Activated CD8-positive, alpha-beta memory T cell treated with anti-CD3 and anti-CD28 coated beads, Interleukin-2, amount 10 ng/mL, durations not matched to agents 7 days and 5 days (primary cell): ENCODE results near the gene TOMM40. TPM values are rescaled to one million over a fixed set of nuclear protein-coding genes. Genes with fewer than 3 reads are reported as not detected.
"Not testable (repeated sequence)": the region's sequence is repeated elsewhere in the genome, so short reads cannot be mapped to it uniquely, and the experiment has no call there.

Experiments used
- ATAC-seq: fragments of 150-1000 bp; cut with Tn5 transposase; one replicate; pipeline ENCODE4 v1.10.0; 2021; ENCODE audit warnings: moderate library complexity
- CTCF ChIA-PET: fragments of 350-600 bp; sonication (Branson Sonifier 250); formaldehyde crosslinking; loops from one replicate; lab custom pipeline; 2021; ENCODE audit warnings: antibody characterized with exemption; lab: Charles Lee
- DNase-seq: peaks from one replicate; pipeline ENCODE4 v3.0.0-alpha.2; 2020
- H3K27ac Mint-ChIP-seq: one replicate; pipeline ENCODE4 v1.8.0; 2021; ENCODE audit warnings: mild to moderate bottlenecking, mixed read lengths
- H3K27me3 Mint-ChIP-seq: one replicate; pipeline ENCODE4 v1.8.0; 2021; ENCODE audit warnings: mixed read lengths
- H3K36me3 Mint-ChIP-seq: one replicate; pipeline ENCODE4 v1.8.0; 2021; ENCODE audit warnings: mild to moderate bottlenecking, mixed read lengths
- H3K4me1 Mint-ChIP-seq: one replicate; pipeline ENCODE4 v1.8.0; 2021; ENCODE audit warnings: mixed read lengths
- H3K4me3 Mint-ChIP-seq: one replicate; pipeline ENCODE4 v1.8.0; 2021; ENCODE audit warnings: mild to moderate bottlenecking, moderate library complexity, mixed read lengths
- H3K9me3 Mint-ChIP-seq: one replicate; pipeline ENCODE4 v1.8.0; 2022; ENCODE audit warnings: low read depth, mixed read lengths
- total RNA-seq, 2 experiments: library from RNA; stranded (reverse); gene quantifications; one replicate each; pipeline ENCODE4 v1.2.3, GENCODE V29; 2021

Gene TOMM40
- total RNA-seq, 2 experiments from 2014 or later, result 66.9 to 103 TPM

DNA sequence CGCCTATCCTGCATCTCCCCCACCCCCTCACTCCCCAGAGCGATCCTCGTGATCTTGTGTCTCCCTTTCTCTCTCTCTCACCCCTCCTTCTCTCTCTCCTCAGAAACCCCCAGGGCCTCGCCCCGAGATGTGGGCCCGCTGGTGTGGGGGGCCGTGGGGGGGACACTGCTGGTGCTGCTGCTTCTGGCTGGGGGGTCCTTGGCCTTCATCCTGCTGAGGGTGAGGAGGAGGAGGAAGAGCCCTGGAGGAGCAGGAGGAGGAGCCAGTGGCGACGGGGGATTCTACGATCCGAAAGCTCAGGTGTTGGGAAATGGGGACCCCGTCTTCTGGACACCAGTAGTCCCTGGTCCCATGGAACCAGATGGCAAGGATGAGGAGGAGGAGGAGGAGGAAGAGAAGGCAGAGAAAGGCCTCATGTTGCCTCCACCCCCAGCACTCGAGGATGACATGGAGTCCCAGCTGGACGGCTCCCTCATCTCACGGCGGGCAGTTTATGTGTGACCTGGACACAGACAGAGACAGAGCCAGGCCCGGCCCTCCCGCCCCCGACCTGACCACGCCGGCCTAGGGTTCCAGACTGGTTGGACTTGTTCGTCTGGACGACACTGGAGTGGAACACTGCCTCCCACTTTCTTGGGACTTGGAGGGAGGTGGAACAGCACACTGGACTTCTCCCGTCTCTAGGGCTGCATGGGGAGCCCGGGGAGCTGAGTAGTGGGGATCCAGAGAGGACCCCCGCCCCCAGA is 12.8 kb upstream of the TOMM40 start:
- Mint-ChIP-seq H3K4me3 (no peak overlapping the region), H3K27ac (no peak overlapping the region), H3K9me3 (no peaks in the 10 kb centered on the region), H3K27me3 (no peaks in the 10 kb centered on the region), H3K36me3 (no peaks in the 10 kb centered on the region), H3K4me1 (peaks cover 3% of the 10 kb centered on the region)
- DNase-seq, result no peak
- ATAC-seq, result no peak
- CTCF ChIA-PET, result interaction anchor here (0.6 kb wide), 1 partner anchor 423 kb away, joined by 4 read pairs; no protein-coding TSS in a partner anchor

- no peak overlapping the region for H3K4me3 Mint-ChIP-seq
- no peak for ATAC-seq
- no peaks in the 10 kb centered on the region for H3K27me3 Mint-ChIP-seq
- H3K4me1 Mint-ChIP-seq, result peaks cover 3% of the 10 kb centered on the region
- DNase-seq, result no peak
- no peaks in the 10 kb centered on the region for H3K36me3 Mint-ChIP-seq
- H3K27ac Mint-ChIP-seq, result no peak overlapping the region
- H3K9me3 Mint-ChIP-seq, result no peaks in the 10 kb centered on the region
- CTCF ChIA-PET, result interaction anchor here (0.6 kb wide), 1 partner anchor 422 kb away, joined by 4 read pairs; no protein-coding TSS in a partner anchor
Measured at GRCh38 chr19:44879309-44880065, 11.6 kb upstream of the TOMM40 start.

GRCh38 chr19:44882063-44882462 is 9.0 kb upstream of the TOMM40 start:
- peaks cover 3% of the 10 kb centered on the region for H3K4me1 Mint-ChIP-seq
- CTCF ChIA-PET, result no interaction called here
- DNase-seq (no peak), ATAC-seq (no peak)
- H3K4me3 Mint-ChIP-seq, result no peak overlapping the region
- H3K27me3 Mint-ChIP-seq, result no peaks in the 10 kb centered on the region
- H3K36me3 Mint-ChIP-seq, result no peaks in the 10 kb centered on the region
- no peaks in the 10 kb centered on the region for H3K9me3 Mint-ChIP-seq
- H3K27ac Mint-ChIP-seq, result no peak overlapping the region

GRCh38 chr19:44882619-44883397 is 8.2 kb upstream of the TOMM40 start:
- not testable (repeated sequence) for H3K4me3 Mint-ChIP-seq, H3K9me3 Mint-ChIP-seq, H3K36me3 Mint-ChIP-seq, H3K4me1 Mint-ChIP-seq, DNase-seq, H3K27ac Mint-ChIP-seq, ATAC-seq, H3K27me3 Mint-ChIP-seq
- CTCF ChIA-PET, result interaction anchor here (0.7 kb wide), 1 partner anchor 63 kb away, joined by 3 read pairs; no protein-coding TSS in a partner anchor

GRCh38 chr19:44883922-44884321 is 7.1 kb upstream of the TOMM40 start:
- Mint-ChIP-seq H3K36me3 (no peaks in the 10 kb centered on the region), H3K4me3 (no peak overlapping the region), H3K27me3 (no peaks in the 10 kb centered on the region), H3K27ac (no peak overlapping the region), H3K4me1 (peaks cover under 1% of the 10 kb centered on the region), H3K9me3 (no peaks in the 10 kb centered on the region)
- ATAC-seq, result no peak
- CTCF ChIA-PET, result interaction anchor here (1.4 kb wide), 1 partner anchor 21 kb away, joined by 3 read pairs; no protein-coding TSS in a partner anchor
- DNase-seq, result no peak

GRCh38 chr19:44884566-44884965 is 6.5 kb upstream of the TOMM40 start:
- H3K4me3 Mint-ChIP-seq, result no peak overlapping the region

DNA sequence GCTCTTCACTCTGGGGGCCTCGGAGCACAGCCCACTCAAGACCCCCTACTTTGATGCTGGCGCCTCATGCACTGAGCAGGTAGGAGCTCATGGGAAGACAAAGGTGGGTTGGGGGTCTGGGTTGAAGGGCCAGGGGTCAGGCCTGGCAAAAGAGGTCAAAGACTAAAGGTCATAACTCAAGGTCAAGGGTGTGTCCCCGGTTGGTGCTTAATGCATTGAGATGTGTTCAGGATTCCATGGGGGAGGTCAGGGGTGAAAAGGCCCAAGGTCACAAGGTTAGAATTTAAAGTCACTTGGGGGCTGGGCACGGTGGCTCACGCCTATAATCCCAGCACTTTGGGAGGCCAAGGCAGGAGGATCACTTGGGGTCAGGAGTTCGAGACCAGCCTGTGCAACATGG is 4.9 kb upstream of the TOMM40 start:
- ATAC-seq (no peak), DNase-seq (no peak)
- H3K4me1 Mint-ChIP-seq, result peaks cover 10% of the 10 kb centered on the region
- H3K4me3 Mint-ChIP-seq, result no peak overlapping the region
- H3K27ac Mint-ChIP-seq, result no peak overlapping the region
- CTCF ChIA-PET, result no interaction called here
- no peaks in the 10 kb centered on the region for H3K27me3 Mint-ChIP-seq
- no peaks in the 10 kb centered on the region for H3K9me3 Mint-ChIP-seq
- H3K36me3 Mint-ChIP-seq, result peaks cover 2% of the 10 kb centered on the region

More at GRCh38 chr19:44884566-44884965, 6.5 kb upstream of the TOMM40 start:
- no peak for ATAC-seq
- Mint-ChIP-seq H3K36me3 (no peaks in the 10 kb centered on the region), H3K9me3 (no peaks in the 10 kb centered on the region), H3K27ac (no peak overlapping the region), H3K27me3 (no peaks in the 10 kb centered on the region), H3K4me1 (peaks cover 4% of the 10 kb centered on the region)
- CTCF ChIA-PET, result interaction anchor here (1.4 kb wide), 1 partner anchor 20 kb away, joined by 3 read pairs; no protein-coding TSS in a partner anchor
- no peak for DNase-seq

DNA sequence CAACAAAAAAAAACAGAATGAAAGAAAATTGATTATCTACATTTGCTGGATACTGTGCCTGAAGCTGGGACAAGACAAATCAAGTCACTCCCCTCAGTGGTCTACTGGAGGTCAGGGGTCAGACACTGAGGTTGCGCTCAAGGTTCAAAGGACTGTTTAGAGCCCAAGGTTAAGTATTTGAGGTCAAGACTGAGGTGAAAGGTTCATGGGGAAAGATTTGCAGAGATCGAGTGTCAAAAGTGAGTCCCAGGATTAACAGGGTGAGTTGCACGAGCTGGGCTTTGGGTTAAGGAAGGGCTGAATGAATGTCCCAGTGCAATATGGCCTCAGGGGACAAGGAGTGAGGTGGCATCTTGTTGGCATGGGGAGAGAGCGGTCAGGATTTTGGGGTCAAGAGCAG is 3.4 kb upstream of the TOMM40 start:
- CTCF ChIA-PET, result no interaction called here
- H3K27me3 Mint-ChIP-seq, result no peaks in the 10 kb centered on the region

GRCh38 chr19:44888335-44888734 is 2.7 kb upstream of the TOMM40 start:
- H3K27ac Mint-ChIP-seq, ATAC-seq, H3K27me3 Mint-ChIP-seq, H3K9me3 Mint-ChIP-seq, H3K4me3 Mint-ChIP-seq, DNase-seq, CTCF ChIA-PET: not testable (repeated sequence)
- H3K36me3 Mint-ChIP-seq, result peaks cover 15% of the 10 kb centered on the region
- H3K4me1 Mint-ChIP-seq, result peaks cover 27% of the 10 kb centered on the region

More for the DNA sequence above, 3.4 kb upstream of the TOMM40 start:
- ATAC-seq, result no peak
- Mint-ChIP-seq H3K4me1 (peaks cover 21% of the 10 kb centered on the region), H3K27ac (no peak overlapping the region), H3K36me3 (peaks cover 9% of the 10 kb centered on the region), H3K9me3 (no peaks in the 10 kb centered on the region), H3K4me3 (no peak overlapping the region)
- no peak for DNase-seq

DNA sequence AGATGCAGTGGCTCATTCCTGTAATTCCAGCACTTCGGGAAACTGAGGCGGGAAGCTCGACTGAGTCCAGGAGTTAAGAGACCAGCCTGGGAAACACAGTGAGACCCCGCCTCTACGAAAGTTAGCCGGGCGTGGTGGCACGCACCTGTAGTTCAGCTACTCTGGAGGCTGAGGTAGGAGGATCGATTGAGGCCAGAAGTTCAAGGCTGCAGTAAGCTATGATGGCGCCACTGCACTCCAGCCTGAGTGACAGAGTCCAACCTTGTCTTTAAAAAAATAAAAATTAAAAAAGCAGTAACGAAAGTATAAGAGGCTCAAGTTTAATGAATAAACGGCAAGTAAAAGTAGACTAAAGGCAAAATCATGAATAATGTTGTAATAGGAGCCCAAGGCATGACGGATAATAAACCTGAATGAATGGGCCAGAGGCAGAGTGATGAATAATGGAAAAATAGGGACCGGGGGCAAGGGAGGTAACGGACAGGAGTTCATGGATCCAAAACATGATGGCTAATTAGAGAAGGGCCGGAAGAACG is 1.2 kb upstream of the TOMM40 start:
- DNase-seq (no peak), ATAC-seq (no peak)
- H3K27ac Mint-ChIP-seq, result peak overlapping the region; percentile 91
- H3K27me3 Mint-ChIP-seq, result no peaks in the 10 kb centered on the region
- H3K9me3 Mint-ChIP-seq, result no peaks in the 10 kb centered on the region
- CTCF ChIA-PET, result interaction anchor here (0.7 to 1.4 kb wide), 8 partner anchors 13 to 449 kb away, joined by 3 to 8 read pairs (median 4); partner anchors contain the start of gene CLASRP
- H3K36me3 Mint-ChIP-seq, result peaks cover 25% of the 10 kb centered on the region
- H3K4me3 Mint-ChIP-seq, result peak overlapping the region; percentile 77
- H3K4me1 Mint-ChIP-seq, result peaks cover 33% of the 10 kb centered on the region

DNA sequence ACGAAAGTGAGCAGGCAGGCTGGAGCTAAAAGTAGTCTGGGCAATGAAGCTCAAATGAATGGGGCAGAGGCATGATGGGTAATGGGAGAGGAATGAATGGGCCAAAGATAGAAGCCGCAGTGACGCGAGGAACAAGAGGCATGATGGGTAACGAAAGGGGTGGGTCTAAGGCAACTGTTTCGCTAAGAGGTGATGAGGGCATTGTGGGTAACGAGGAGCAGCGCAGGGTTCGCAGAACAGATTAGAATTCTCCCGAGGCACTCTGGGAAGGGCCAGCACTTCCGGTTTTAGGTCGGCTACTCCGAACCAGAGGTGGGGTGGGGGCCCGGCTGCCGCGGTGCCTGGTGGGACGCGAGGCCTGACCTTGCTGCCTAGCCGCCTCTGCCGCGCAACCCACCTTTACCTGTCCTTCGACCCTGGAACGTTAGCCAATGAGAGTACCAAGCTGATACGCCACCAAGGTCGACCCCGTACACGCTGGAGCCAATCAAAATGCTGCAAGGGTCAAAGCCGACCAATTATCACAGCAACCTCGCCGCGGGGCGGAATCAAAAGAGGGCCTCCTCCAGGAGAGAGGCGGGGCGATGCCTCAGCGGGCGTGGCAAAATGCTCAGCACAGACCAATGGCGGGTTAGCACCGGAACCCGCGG is 563 bp upstream of the TOMM40 start:
- CTCF ChIA-PET, result interaction anchor here (0.7 to 1.4 kb wide), 9 partner anchors 13 to 449 kb away, joined by 3 to 8 read pairs (median 3); partner anchors contain the start of gene CLASRP
- ATAC-seq (peak; percentile 86), DNase-seq (peak; percentile 100)
- H3K27me3 Mint-ChIP-seq, result no peaks in the 10 kb centered on the region
- H3K4me3 Mint-ChIP-seq, result peak overlapping the region; percentile 77
- H3K27ac Mint-ChIP-seq, result peak overlapping the region; percentile 91
- H3K9me3 Mint-ChIP-seq, result no peaks in the 10 kb centered on the region
- peaks cover 36% of the 10 kb centered on the region for H3K4me1 Mint-ChIP-seq
- peaks cover 28% of the 10 kb centered on the region for H3K36me3 Mint-ChIP-seq

DNA sequence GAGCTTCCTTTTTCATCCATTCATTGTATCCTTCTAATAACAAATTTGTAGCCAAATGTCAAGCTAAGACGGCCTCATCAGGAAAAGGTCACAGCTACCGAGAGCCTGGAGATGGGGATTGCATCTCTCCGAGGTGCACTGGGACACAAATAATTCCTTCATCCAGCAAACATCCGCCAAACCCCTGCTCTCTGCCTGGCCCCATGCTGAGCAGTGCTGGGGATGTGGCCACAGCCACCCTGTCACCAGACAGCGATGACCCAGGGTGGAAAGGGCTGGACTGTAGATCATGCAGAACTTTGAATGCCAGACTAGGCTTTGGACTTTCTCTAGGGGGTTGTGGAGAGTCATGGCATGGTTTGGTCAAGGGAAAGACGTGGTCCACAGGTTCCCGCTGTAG is 1.9 kb downstream of the TOMM40 start:
- H3K27ac Mint-ChIP-seq, result no peak overlapping the region
- H3K9me3 Mint-ChIP-seq, result no peaks in the 10 kb centered on the region
- H3K4me1 Mint-ChIP-seq, result peaks cover 38% of the 10 kb centered on the region
- no peaks in the 10 kb centered on the region for H3K27me3 Mint-ChIP-seq
- CTCF ChIA-PET, result interaction anchor here (1.2 kb wide), 1 partner anchor 60 kb away, joined by 4 read pairs; no protein-coding TSS in a partner anchor
- H3K36me3 Mint-ChIP-seq, result peaks cover 35% of the 10 kb centered on the region
- ATAC-seq (no peak), DNase-seq (no peak)
- peak overlapping the region; percentile 90 for H3K4me3 Mint-ChIP-seq
